Measurements from ENCODE around the gene COL8A1.
"Not testable (repeated sequence)": the region's sequence is repeated elsewhere in the genome, so short reads cannot be mapped to it uniquely, and the experiment has no call there.

The COL8A1 gene

GRCh38 chr3:99817437-99818240, 179.2 kb downstream of the COL8A1 start, which contains the start of gene CMSS1:
TSS of gene CMSS1 (plus strand) at chr3:99817862.
- peak; percentile 71 for DNase-seq

- DNase-seq = no peak
These were observed 180.4 kb downstream of the COL8A1 start for GRCh38 chr3:99818818-99819217.

- no peak for DNase-seq
These were observed 185.6 kb downstream of the COL8A1 start for GRCh38 chr3:99823723-99824711.

GRCh38 chr3:99825004-99825640, 186.7 kb downstream of the COL8A1 start:
- no peak for DNase-seq

GRCh38 chr3:99829844-99830243, 191.4 kb downstream of the COL8A1 start:
- no peak for DNase-seq

GRCh38 chr3:99833617-99834205, 195.3 kb downstream of the COL8A1 start:
- DNase-seq = no peak

- DNase-seq = no peak
These were observed 196.0 kb downstream of the COL8A1 start for GRCh38 chr3:99834211-99834957.

- no peak for DNase-seq
These were observed 198.3 kb downstream of the COL8A1 start for GRCh38 chr3:99836681-99837080.

- DNase-seq = no peak
These were observed 199.3 kb downstream of the COL8A1 start for GRCh38 chr3:99837715-99838114.

- no peak for DNase-seq
These were observed 200.4 kb downstream of the COL8A1 start for GRCh38 chr3:99838755-99839154.

GRCh38 chr3:99839613-99840012, 201.2 kb downstream of the COL8A1 start:
- no peak for DNase-seq

- not testable (repeated sequence) for DNase-seq
These were observed 203.6 kb downstream of the COL8A1 start for GRCh38 chr3:99841949-99842348.

GRCh38 chr3:99842826-99843589, 204.6 kb downstream of the COL8A1 start:
- DNase-seq = peak; percentile 33

GRCh38 chr3:99843590-99844258, 205.3 kb downstream of the COL8A1 start:
- peak; percentile 36 for DNase-seq

- no peak for DNase-seq
These were observed 206.9 kb downstream of the COL8A1 start for GRCh38 chr3:99845331-99845730.

GRCh38 chr3:99845999-99846398, 207.6 kb downstream of the COL8A1 start:
- DNase-seq = no peak

GRCh38 chr3:99846477-99847160, 208.2 kb downstream of the COL8A1 start:
- DNase-seq = peak; percentile 35

- no peak for DNase-seq
These were observed 210.0 kb downstream of the COL8A1 start for GRCh38 chr3:99848433-99848832.
